DND-41 (cell line): ENCODE data around the gene FAM193A.

Experiments
- CTCF ChIP-seq: IDR thresholded peaks from 2 replicates; pipeline ENCODE4 v1.5.1; 2012; ENCODE audit warnings: borderline replicate concordance, low read length, moderate library complexity, mild to moderate bottlenecking; ENCODE audit not compliant: poor library complexity, severe bottlenecking; ENCODE audit errors: extremely low read depth
- EZH2 ChIP-seq: IDR thresholded peaks from 3 replicates; pipeline ENCODE4 v1.6.1; 2012; ENCODE audit warnings: borderline replicate concordance, low read depth, mild to moderate bottlenecking, moderate library complexity, low read length, inconsistent platforms; ENCODE audit not compliant: severe bottlenecking

- TF ChIP-seq CTCF, result no peak
- TF ChIP-seq EZH2, result no peak
Measured at GRCh38 chr4:2586502-2586901, 50.1 kb downstream of the FAM193A start.
